HAP-1 (cell line): ENCODE results near the gene CACNA1B.
"Not testable (repeated sequence)": the region's sequence is repeated elsewhere in the genome, so short reads cannot be mapped to it uniquely, and the experiment has no call there.

Experiments
- DNase-seq, 2 experiments: peaks; one replicate each; pipeline ENCODE4 v3.0.0-alpha.2; 2016 to 2020; ENCODE audit warnings: low spot score in 2 of 2
- H3K27me3 ChIP-seq: fragments of 250-450 bp; sonication (Bioruptor Pico); 2 replicates; pipeline ENCODE4 v1.5.1; 2020; ENCODE audit warnings: low read depth, mild to moderate bottlenecking, moderate library complexity
- H3K36me3 ChIP-seq: fragments of 250-450 bp; sonication (Bioruptor Pico); replicated peaks from 2 replicates; pipeline ENCODE4 v1.5.1; 2020; ENCODE audit warnings: mild to moderate bottlenecking
- H3K4me1 ChIP-seq: fragments of 250-450 bp; sonication (Bioruptor Pico); 2 replicates; pipeline ENCODE4 v1.5.1; 2020; ENCODE audit warnings: mild to moderate bottlenecking
- H3K4me3 ChIP-seq: fragments of 250-450 bp; sonication (Bioruptor Pico); 2 replicates; pipeline ENCODE4 v1.5.1; 2020; ENCODE audit warnings: mild to moderate bottlenecking, moderate library complexity
- H3K9me3 ChIP-seq: fragments of 250-450 bp; sonication (Bioruptor Pico); 2 replicates; pipeline ENCODE4 v1.5.1; 2020; ENCODE audit warnings: mild to moderate bottlenecking, moderate library complexity
- in situ Hi-C: fragments of 300-500 bp; cut with MboI; formaldehyde crosslinking; loops from 3 replicates; pipeline ENCODE4 v1.14.3; 2020; ENCODE audit warnings: low sequenced_read_pairs, inconsistent platforms, mixed read lengths

CACNA1B gene

DNA sequence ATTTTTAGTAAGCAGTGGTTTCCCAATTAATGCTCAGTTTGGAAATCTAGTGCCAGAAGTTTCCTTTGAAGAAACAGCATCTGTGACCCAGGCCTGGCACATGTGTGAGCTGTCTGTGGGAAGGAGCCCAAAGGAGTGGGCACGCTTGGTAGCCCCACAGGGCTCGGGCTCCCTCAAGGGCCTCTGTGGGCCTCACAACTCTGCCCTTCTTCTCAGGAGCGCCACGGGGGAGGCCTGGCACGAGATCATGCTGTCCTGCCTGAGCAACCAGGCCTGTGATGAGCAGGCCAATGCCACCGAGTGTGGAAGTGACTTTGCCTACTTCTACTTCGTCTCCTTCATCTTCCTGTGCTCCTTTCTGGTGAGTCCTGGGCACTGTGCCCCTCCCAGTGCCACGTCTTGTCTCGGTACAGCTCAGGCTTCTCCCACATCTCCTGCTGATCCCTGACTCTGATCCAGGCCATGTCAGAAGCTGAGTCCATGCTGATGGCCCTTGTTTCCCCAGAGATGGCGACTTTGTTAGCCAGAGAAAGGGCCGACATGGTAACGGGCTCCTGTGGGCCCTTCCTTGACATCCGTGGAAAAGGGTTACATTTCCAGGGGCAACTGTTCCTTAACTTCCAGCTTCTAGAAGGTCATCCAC, 200.4 kb downstream of the CACNA1B start:
- Histone ChIP-seq H3K27me3 (no peaks in the 10 kb centered on the region), H3K36me3 (no peaks in the 10 kb centered on the region), H3K4me1 (no peaks in the 10 kb centered on the region), H3K9me3 (no peaks in the 10 kb centered on the region), H3K4me3 (no peak overlapping the region)
- no peak for DNase-seq
- in situ Hi-C loops, result no loop called here

DNA sequence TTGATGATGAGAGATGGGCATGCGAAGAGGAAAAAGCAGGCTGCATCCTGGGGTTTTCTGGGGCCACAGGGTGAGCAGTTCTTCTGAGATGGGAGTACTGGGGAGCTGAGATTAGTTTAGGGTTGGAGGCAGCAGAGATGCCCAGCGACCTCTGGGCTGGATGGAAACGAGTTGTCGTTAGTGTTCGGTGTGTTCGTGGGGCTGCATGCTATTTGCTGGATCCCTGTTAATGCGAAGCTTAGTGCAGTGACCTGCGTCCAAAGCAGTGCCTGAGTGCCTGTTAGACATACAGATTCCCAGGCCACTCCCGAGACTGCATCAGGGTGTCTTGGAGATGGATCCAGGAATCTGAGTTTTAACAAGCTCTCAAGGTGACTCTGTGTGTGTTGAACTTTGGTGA, 201.3 kb downstream of the CACNA1B start:
- no peaks in the 10 kb centered on the region for H3K4me1 ChIP-seq
- in situ Hi-C loops, result no loop called here
- no peaks in the 10 kb centered on the region for H3K27me3 ChIP-seq
- H3K9me3 ChIP-seq, result no peaks in the 10 kb centered on the region
- DNase-seq, result no peak
- H3K36me3 ChIP-seq, result no peaks in the 10 kb centered on the region
- H3K4me3 ChIP-seq, result no peak overlapping the region

GRCh38 chr9:138080979-138081378, 203.4 kb downstream of the CACNA1B start:
- Histone ChIP-seq H3K9me3 (no peaks in the 10 kb centered on the region), H3K27me3 (no peaks in the 10 kb centered on the region), H3K36me3 (no peaks in the 10 kb centered on the region), H3K4me3 (no peak overlapping the region), H3K4me1 (no peaks in the 10 kb centered on the region)
- in situ Hi-C loops, result no loop called here
- no peak for DNase-seq

DNA sequence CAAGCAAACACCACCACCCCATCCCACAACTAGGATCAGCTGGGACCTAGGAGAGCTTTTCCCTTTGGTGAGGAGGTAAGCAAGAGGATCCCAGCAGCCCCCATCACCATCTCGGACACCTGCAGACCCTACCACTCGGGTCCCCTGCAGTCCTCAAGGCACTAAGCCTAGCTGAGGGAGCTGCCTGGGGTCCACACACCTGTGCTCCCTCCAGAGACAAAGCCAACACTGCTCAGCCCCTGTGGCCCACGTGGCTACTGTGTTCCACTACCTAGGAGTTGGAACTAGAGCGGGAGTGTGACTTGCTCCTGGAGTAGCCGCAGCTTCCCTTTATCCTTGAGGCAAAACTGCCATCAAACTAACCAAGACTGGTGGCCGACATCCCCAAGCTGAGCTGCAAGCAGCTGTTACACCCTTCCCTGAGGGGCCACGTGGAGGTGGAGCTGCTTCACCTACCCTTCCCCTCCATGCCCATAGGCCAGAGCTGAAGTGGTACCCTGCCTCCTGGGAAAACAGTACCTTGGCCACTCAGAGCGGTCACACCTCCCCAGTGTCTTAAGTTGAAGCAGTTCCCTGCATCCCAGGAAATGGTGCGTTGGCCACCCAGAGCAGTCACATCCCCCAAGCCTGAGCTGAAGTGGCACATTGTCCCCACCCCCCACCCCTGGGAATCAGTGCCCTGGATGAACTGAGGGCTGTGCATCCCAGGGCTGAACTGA, 205.5 kb downstream of the CACNA1B start:
- Histone ChIP-seq H3K4me1 (no peaks in the 10 kb centered on the region), H3K9me3 (no peaks in the 10 kb centered on the region), H3K4me3 (no peak overlapping the region), H3K36me3 (no peaks in the 10 kb centered on the region), H3K27me3 (no peaks in the 10 kb centered on the region)
- in situ Hi-C loops, result no loop called here
- DNase-seq, result no peak

DNA sequence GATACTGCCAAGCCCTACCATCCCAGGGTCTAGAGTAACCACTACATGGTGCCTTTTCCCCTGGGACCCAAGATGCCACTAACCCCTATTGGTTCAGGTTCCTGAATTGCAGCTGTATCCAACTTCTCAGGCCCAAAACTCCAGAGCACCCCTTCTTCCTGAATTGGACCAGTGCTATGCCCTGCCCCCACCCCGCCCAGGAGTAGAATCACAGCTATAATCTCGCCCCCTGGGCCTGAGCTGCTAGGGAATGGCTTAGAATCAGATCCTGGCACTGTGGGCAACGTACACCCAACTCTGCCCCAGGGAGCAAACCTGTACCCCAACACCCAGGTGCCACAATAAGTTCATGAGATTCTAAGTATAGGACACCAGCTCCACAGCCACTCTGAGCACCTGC, 206.3 kb downstream of the CACNA1B start:
- in situ Hi-C loops, result no loop called here
- no peaks in the 10 kb centered on the region for H3K4me1 ChIP-seq
- no peaks in the 10 kb centered on the region for H3K9me3 ChIP-seq
- DNase-seq, result no peak
- H3K36me3 ChIP-seq, result no peaks in the 10 kb centered on the region
- H3K27me3 ChIP-seq, result no peaks in the 10 kb centered on the region
- no peak overlapping the region for H3K4me3 ChIP-seq

DNA sequence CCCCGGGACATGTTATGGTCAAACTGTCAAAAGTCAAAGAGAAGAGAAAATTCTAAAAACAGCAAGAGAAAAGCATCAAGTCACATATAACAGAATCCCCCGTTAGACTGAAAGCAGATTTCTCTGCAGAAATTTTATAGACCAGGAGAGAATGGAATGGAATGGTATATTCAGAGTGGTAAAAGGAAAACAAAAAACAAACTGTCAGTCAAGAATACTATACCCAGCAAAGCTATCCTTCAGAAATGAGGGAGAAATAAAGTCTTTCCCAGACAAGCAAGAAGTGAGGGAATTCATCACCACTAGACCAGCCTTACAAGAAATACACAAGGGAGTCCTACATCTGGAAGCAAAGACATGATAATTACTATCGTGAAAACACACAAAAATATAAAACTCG, 208.0 kb downstream of the CACNA1B start:
- Histone ChIP-seq H3K4me3 (no peak overlapping the region), H3K36me3 (no peaks in the 10 kb centered on the region), H3K27me3 (no peaks in the 10 kb centered on the region), H3K4me1 (no peaks in the 10 kb centered on the region), H3K9me3 (no peaks in the 10 kb centered on the region)
- in situ Hi-C loops, result no loop called here
- no peak for DNase-seq

DNA sequence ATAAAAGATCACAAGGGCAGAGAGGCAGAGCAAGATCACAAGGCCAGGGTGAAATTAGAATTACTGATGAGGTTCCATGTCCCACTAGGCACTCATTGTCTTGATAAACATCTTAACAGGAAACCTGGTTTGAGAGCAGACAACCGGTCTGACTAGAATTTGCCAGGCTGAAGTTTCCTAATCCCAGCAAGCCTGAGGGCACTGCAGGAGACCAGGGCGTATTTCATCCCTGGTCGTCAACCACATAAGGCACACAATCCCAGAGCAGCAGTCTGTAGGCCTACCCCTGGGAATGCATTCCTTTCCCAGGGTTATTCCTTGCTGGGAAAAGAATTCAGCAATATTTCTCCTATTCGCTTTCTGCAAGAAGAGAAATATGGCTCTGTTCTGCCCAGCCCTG, 214.5 kb downstream of the CACNA1B start:
- H3K4me3 ChIP-seq, H3K36me3 ChIP-seq, DNase-seq, H3K27me3 ChIP-seq, H3K4me1 ChIP-seq, in situ Hi-C loops, H3K9me3 ChIP-seq: not testable (repeated sequence)

- Histone ChIP-seq H3K36me3 (no peaks in the 10 kb centered on the region), H3K9me3 (no peaks in the 10 kb centered on the region; the same call in 1 of the 2 replicates), H3K27me3 (no peaks in the 10 kb centered on the region), H3K4me1 (no peaks in the 10 kb centered on the region), H3K4me3 (no peak overlapping the region)
- in situ Hi-C loops, result no loop called here
- DNase-seq, result no peak
Measured at GRCh38 chr9:138094028-138094427, 216.4 kb downstream of the CACNA1B start.

DNA sequence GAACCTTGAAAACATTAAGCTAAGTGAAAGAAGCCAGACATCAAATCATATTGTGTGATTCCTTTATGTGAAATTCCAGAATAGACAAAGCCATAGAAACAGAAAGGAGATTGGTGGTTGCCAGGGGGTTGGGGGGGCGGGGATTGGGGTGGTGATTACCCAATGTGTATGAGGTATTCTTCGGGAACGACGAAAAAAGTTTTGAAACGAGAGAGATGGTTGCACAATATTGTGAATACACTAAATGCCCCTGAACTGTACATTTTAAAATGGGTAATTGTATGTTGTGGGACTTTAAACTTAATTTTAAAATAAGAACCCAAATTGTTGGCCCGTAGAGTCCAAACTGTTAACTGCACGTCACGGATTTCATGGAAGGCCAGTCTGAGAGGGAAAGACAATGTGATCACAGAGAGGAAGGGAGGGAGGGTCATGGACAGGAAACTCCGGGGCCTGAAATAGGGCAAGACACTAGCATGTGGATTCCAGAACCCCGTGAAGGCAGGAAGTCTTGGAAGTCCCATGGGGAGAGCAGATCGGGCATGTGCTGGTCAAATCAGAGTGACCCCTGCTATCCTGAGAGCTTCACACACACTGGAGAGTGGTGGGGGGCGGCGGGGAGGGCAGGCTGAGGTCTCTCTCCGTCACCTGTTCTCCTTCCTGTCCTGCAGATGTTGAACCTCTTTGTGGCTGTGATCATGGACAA, 218.4 kb downstream of the CACNA1B start:
- Histone ChIP-seq H3K4me1 (no peaks in the 10 kb centered on the region), H3K27me3 (no peaks in the 10 kb centered on the region), H3K4me3 (no peak overlapping the region), H3K36me3 (no peaks in the 10 kb centered on the region), H3K9me3 (no peaks in the 10 kb centered on the region; the same call in 1 of the 2 replicates)
- in situ Hi-C loops, result no loop called here
- no peak for DNase-seq

- Histone ChIP-seq H3K27me3 (no peaks in the 10 kb centered on the region), H3K9me3 (no peaks in the 10 kb centered on the region; the same call in 1 of the 2 replicates), H3K36me3 (no peaks in the 10 kb centered on the region), H3K4me3 (no peak overlapping the region), H3K4me1 (no peaks in the 10 kb centered on the region)
- in situ Hi-C loops, result no loop called here
- no peak for DNase-seq
Measured at GRCh38 chr9:138096519-138096845, 218.9 kb downstream of the CACNA1B start.

GRCh38 chr9:138097501-138097991, 220.0 kb downstream of the CACNA1B start:
- Histone ChIP-seq H3K9me3 (no peaks in the 10 kb centered on the region; the same call in 1 of the 2 replicates), H3K36me3 (no peaks in the 10 kb centered on the region), H3K27me3 (no peaks in the 10 kb centered on the region), H3K4me3 (no peak overlapping the region), H3K4me1 (no peaks in the 10 kb centered on the region)
- DNase-seq, result no peak
- in situ Hi-C loops, result no loop called here

DNA sequence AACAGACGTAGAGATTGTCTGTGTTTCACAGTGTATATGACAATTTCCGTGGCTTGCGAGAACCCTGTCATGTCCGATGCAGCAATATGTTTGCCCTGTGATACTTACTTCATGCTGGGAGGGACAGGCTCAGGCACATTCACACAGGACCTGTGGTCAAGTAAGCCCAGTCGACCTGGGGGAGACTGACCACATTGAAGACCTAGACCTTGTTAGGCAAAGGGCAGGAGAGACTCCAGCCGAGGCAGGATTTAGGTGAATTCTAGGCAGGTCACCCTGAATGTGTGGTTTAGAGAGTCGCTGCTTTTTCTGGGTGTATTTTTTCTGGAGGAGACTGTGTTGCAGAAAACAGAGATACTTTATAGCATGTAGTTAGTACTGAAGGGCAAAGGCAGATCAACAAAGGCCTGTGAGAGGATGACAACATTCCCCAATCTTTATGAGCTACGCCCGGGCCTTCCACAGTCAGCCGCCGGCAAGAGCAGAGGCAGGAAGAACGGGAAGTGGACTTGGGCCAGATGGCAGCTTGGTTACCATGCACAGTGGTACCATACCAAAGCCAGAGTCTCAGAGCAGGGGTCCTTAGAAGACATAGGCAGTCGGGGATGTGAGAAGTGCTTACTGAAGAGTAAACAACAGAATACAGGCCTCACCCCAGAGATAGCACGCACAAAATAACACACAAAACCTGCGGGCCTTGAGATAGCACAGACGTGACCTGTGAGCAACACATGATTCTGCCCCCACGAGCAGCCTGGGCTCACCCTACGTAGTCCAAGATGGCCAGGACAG, 220.7 kb downstream of the CACNA1B start:
- in situ Hi-C loops, result no loop called here
- no peaks in the 10 kb centered on the region for H3K36me3 ChIP-seq
- no peak for DNase-seq
- H3K9me3 ChIP-seq, result no peaks in the 10 kb centered on the region; the same call in 1 of the 2 replicates
- no peak overlapping the region for H3K4me3 ChIP-seq
- H3K27me3 ChIP-seq, result no peaks in the 10 kb centered on the region
- H3K4me1 ChIP-seq, result no peaks in the 10 kb centered on the region

DNA sequence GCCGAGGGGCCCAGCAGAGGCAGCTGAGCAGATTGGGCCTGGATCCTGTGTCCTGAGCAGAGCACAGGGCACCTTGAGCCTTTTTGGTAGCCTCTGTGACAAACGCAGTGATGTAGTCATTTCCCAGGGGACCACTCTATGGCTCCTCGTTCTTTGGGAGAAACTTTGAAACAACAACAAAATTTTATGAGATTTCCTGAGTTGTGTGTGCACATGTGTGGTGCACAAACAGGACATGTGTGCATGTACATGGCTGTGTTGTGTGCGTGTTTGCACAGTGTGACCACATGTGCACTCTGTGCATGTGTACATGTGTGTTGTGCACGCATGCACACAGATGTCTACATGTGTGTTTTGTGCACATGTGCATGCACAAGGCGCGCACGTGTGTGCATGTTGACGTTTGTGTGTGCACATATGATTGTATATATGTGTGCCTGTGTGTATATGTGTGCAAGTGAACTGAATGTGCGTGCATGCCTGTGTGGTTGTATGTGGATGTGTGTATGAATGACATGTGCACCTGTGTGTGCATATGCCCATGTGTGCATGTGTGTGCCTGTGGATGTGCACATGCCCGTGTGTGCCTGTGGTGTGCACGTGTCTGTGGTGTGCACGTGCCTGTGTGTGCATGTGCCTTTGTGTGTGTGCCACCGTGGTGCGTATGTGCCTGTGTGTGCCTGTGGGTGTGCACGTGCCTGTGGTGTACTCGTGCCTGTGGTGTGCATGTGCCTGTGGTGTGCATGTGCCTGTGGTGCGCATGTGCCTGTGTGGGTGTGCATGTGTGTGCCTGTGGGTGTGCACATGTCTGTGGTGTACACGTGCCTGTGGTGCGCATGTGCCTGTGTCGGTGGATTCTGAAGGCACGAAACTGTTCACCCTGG, 221.6 kb downstream of the CACNA1B start:
- Histone ChIP-seq H3K36me3 (no peaks in the 10 kb centered on the region), H3K9me3 (no peaks in the 10 kb centered on the region), H3K4me3 (no peak overlapping the region), H3K4me1 (no peaks in the 10 kb centered on the region), H3K27me3 (no peaks in the 10 kb centered on the region)
- in situ Hi-C loops, result no loop called here
- no peak for DNase-seq
